H9 (cell line): Measurements from ENCODE around the gene OR1L6. TPM values are rescaled to one million over a fixed set of nuclear protein-coding genes. Genes with fewer than 3 reads are reported as not detected.

Experiments
- DNase-seq: peaks from one replicate; pipeline ENCODE4 v3.0.0-alpha.2; 2017
- H2AFZ ChIP-seq: one replicate; pipeline ENCODE4 v1.6.1; 2013; ENCODE audit warnings: mild to moderate bottlenecking, low read length, control low read depth, moderate library complexity
- H2AK5ac ChIP-seq: 2 replicates; pipeline ENCODE4 v1.6.1; 2013; ENCODE audit warnings: low read length, control low read depth, mixed read lengths; ENCODE audit not compliant: insufficient read length
- H2BK120ac ChIP-seq: one replicate; pipeline ENCODE4 v1.6.1; 2013; ENCODE audit warnings: low read depth, mild to moderate bottlenecking, low read length, control low read depth, inconsistent platforms; ENCODE audit not compliant: poor library complexity, severe bottlenecking
- H2BK12ac ChIP-seq: 2 replicates; pipeline ENCODE4 v1.6.1; 2013; ENCODE audit warnings: low read length, control low read depth, mixed read lengths, low read depth; ENCODE audit not compliant: insufficient read length
- H2BK15ac ChIP-seq: 2 replicates; pipeline ENCODE4 v1.6.1; 2013; ENCODE audit warnings: low read depth, low read length, control low read depth
- H2BK20ac ChIP-seq: one replicate; pipeline ENCODE4 v1.6.1; 2013; ENCODE audit warnings: low read depth, mild to moderate bottlenecking, low read length, control low read depth, inconsistent platforms; ENCODE audit not compliant: poor library complexity, severe bottlenecking
- H2BK5ac ChIP-seq: 2 replicates; pipeline ENCODE4 v1.6.1; 2013; ENCODE audit warnings: low read length, control low read depth, mixed read lengths; ENCODE audit not compliant: insufficient read length
- H3K14ac ChIP-seq: 2 replicates; pipeline ENCODE4 v1.6.1; 2013; ENCODE audit warnings: low read length, control low read depth; ENCODE audit not compliant: insufficient read depth
- H3K18ac ChIP-seq: 2 replicates; pipeline ENCODE4 v1.6.1; 2013; ENCODE audit warnings: low read depth, mild to moderate bottlenecking, mixed read lengths, low read length, control low read depth; ENCODE audit not compliant: insufficient read length
- H3K23ac ChIP-seq: 2 replicates; pipeline ENCODE4 v1.6.1; 2013; ENCODE audit warnings: low read length, control low read depth, mixed read lengths, low read depth; ENCODE audit not compliant: insufficient read length
- H3K23me2 ChIP-seq: 2 replicates; pipeline ENCODE4 v1.6.1; 2013; ENCODE audit warnings: low read depth, mild to moderate bottlenecking, mixed read lengths, low read length, control low read depth; ENCODE audit not compliant: insufficient read length, poor library complexity, severe bottlenecking
- H3K27ac ChIP-seq: 2 replicates; pipeline ENCODE4 v1.5.1; 2013; ENCODE audit warnings: low read length, control low read depth, mixed read lengths, low read depth; ENCODE audit not compliant: insufficient read length
- H3K27me3 ChIP-seq: 2 replicates; pipeline ENCODE4 v1.6.1; 2013; ENCODE audit warnings: low read length, control low read depth, inconsistent platforms; ENCODE audit not compliant: insufficient read depth
- H3K4ac ChIP-seq: 2 replicates; pipeline ENCODE4 v1.6.1; 2013; ENCODE audit warnings: low read depth, mild to moderate bottlenecking, control low read depth, inconsistent platforms, low read length, moderate library complexity
- H3K4me1 ChIP-seq: 2 replicates; pipeline ENCODE4 v1.6.1; 2013; ENCODE audit warnings: low read length, control low read depth, inconsistent platforms; ENCODE audit not compliant: insufficient read depth
- H3K4me2 ChIP-seq: 2 replicates; pipeline ENCODE4 v1.6.1; 2013; ENCODE audit warnings: low read length, control low read depth, mixed read lengths; ENCODE audit not compliant: insufficient read length, insufficient read depth
- H3K56ac ChIP-seq: 2 replicates; pipeline ENCODE4 v1.6.1; 2013; ENCODE audit warnings: low read depth, mild to moderate bottlenecking, mixed read lengths, low read length, control low read depth; ENCODE audit not compliant: insufficient read length
- H3K79me1 ChIP-seq: 2 replicates; pipeline ENCODE4 v1.6.1; 2013; ENCODE audit warnings: low read depth, mild to moderate bottlenecking, moderate library complexity, low read length, control low read depth, inconsistent platforms; ENCODE audit not compliant: insufficient read depth, poor library complexity, severe bottlenecking
- H3K79me2 ChIP-seq: 2 replicates; pipeline ENCODE4 v1.6.1; 2013; ENCODE audit warnings: low read length, control low read depth, inconsistent platforms; ENCODE audit not compliant: insufficient read depth
- H3K9ac ChIP-seq: 2 replicates; pipeline ENCODE4 v1.6.1; 2013; ENCODE audit warnings: low read length, control low read depth, mixed read lengths; ENCODE audit not compliant: insufficient read length; ENCODE audit errors: extremely low read depth
- H3K9me3 ChIP-seq: one replicate; pipeline ENCODE4 v1.6.1; 2013; ENCODE audit warnings: low read depth, low read length, inconsistent platforms; ENCODE audit not compliant: control insufficient read depth
- H3T11ph ChIP-seq: one replicate; pipeline ENCODE4 v1.6.1; 2013; ENCODE audit warnings: mild to moderate bottlenecking, low read length, control low read depth, inconsistent platforms
- H4K20me1 ChIP-seq: one replicate; pipeline ENCODE4 v1.6.1; 2013; ENCODE audit not compliant: control insufficient read depth, insufficient read length, insufficient read depth
- H4K5ac ChIP-seq: 2 replicates; pipeline ENCODE4 v1.6.1; 2013; ENCODE audit warnings: low read depth, mild to moderate bottlenecking, mixed read lengths, low read length, control low read depth; ENCODE audit not compliant: insufficient read length
- H4K8ac ChIP-seq: replicated peaks from 2 replicates; pipeline ENCODE4 v1.6.1; 2013; ENCODE audit warnings: low read length, control low read depth, mixed read lengths, low read depth; ENCODE audit not compliant: insufficient read length
- H4K91ac ChIP-seq: 2 replicates; pipeline ENCODE4 v1.6.1; 2013; ENCODE audit warnings: low read depth, mild to moderate bottlenecking, moderate library complexity, mixed read lengths, low read length, control low read depth; ENCODE audit not compliant: insufficient read length
- H3K27ac Mint-ChIP-seq, 3 experiments: 2 replicates in 2 of 3; 3 replicates in 1 of 3; pipeline ENCODE4 v1.8.0; 2020 to 2021; ENCODE audit warnings: mixed read lengths in 3 of 3, mild to moderate bottlenecking in 1 of 3, moderate library complexity in 1 of 3
- H3K27me3 Mint-ChIP-seq: 2 replicates; pipeline ENCODE4 v1.8.0; 2021; ENCODE audit warnings: low read depth, mild to moderate bottlenecking, moderate library complexity, mixed read lengths
- H3K36me3 Mint-ChIP-seq, 3 experiments: 2 replicates in 2 of 3; 3 replicates in 1 of 3; pipeline ENCODE4 v1.8.0; 2020 to 2021; ENCODE audit warnings: low read depth in 3 of 3, mixed read lengths in 3 of 3; ENCODE audit not compliant: insufficient read depth in 1 of 3
- H3K4me1 Mint-ChIP-seq, 2 experiments: 2 replicates each; pipeline ENCODE4 v1.8.0; 2020; ENCODE audit warnings: mixed read lengths in 2 of 2
- H3K4me3 Mint-ChIP-seq, 2 experiments: 2 replicates in 1 of 2; 3 replicates in 1 of 2; pipeline ENCODE4 v1.8.0; 2020 to 2021; ENCODE audit warnings: mild to moderate bottlenecking in 2 of 2, mixed read lengths in 2 of 2, moderate library complexity in 1 of 2
- H3K9me3 Mint-ChIP-seq, 2 experiments: 2 replicates in 1 of 2; 3 replicates in 1 of 2; pipeline ENCODE4 v1.8.0; 2020; ENCODE audit warnings: mild to moderate bottlenecking in 2 of 2, mixed read lengths in 2 of 2, moderate library complexity in 1 of 2
- CTCF ChIP-seq: fragments of 200-600 bp; sonication (generic); conservative IDR thresholded peaks from 3 replicates; pipeline ENCODE4 v1.8.0; 2021; ENCODE audit warnings: antibody characterized with exemption, mild to moderate bottlenecking
- WGBS: extraction: QIAGEN DNeasy Blood & Tissue Kit; methylation state at CpG from one replicate; pipeline ENCODE4 v1.1.7; 2013; ENCODE audit warnings: missing lambda C conversion rate, low lambda C conversion rate, mixed read lengths; ENCODE audit not compliant: insufficient read length; ENCODE audit errors: extremely low coverage; 5-methylcytosine and 5-hydroxymethylcytosine counted together
- total RNA-seq: library from RNA; stranded (reverse); gene quantifications from 2 replicates; pipeline ENCODE4 v1.2.1, GENCODE V29; 2021

Gene OR1L6
- total RNA-seq, 1 experiment from 2014 or later = not detected

DNA sequence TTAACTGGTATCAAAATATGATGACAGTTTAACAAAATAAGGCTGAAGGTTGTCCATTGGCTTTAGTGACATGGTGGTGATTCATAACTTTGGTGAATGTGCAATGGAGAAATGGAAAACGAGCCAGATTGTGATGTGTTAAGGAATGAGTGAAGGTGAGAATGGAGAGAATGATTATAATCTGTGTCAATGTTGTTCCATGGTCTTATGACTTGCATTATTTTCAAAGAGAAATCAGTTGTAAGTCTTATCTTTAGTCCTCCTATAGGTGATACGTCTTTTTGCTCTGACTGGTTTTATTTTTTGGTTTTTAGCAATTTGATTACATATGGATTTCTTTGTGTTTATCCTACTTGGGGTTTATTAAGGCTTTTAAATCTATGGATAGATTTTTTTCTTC lies 12.7 kb downstream of the OR1L6 start:
- Histone ChIP-seq H3K27ac (no peak overlapping the region), H2AFZ (no peak overlapping the region), H3K79me2 (no peaks in the 10 kb centered on the region), H4K91ac (no peak overlapping the region), H3K23me2 (no peaks in the 10 kb centered on the region), H3K9me3 (peaks cover 41% of the 10 kb centered on the region), H3K14ac (no peak overlapping the region), H3K56ac (no peak overlapping the region), H4K20me1 (no peaks in the 10 kb centered on the region), H3K4me1 (no peaks in the 10 kb centered on the region), H3K4me2 (no peak overlapping the region), H3K79me1 (no peaks in the 10 kb centered on the region), H3K9ac (no peak overlapping the region), H4K8ac (no peak overlapping the region), H2BK12ac (no peak overlapping the region), H2AK5ac (no peak overlapping the region), H2BK15ac (no peak overlapping the region), H2BK120ac (no peak overlapping the region), H3K27me3 (no peaks in the 10 kb centered on the region), H2BK20ac (no peak overlapping the region), H4K5ac (no peak overlapping the region), H3K4ac (no peak overlapping the region), H3K18ac (no peak overlapping the region), H2BK5ac (no peak overlapping the region), H3T11ph (no peak overlapping the region), H3K23ac (no peak overlapping the region)
- Mint-ChIP-seq H3K9me3 (peaks cover 79 to 88% of the 10 kb centered on the region in 2 experiments), H3K27ac (no peak overlapping the region), H3K4me3 (no peak overlapping the region), H3K27me3 (peaks cover 4% of the 10 kb centered on the region), H3K4me1 (no peaks in the 10 kb centered on the region), H3K36me3 (peaks cover 0 to 21% (median 5%) of the 10 kb centered on the region in 3 experiments; a peak in 4 of 7 replicates)
- no peak for TF ChIP-seq CTCF
- DNase-seq = no peak
- WGBS = 100% methylated on average over 1 of the region's 2 CpGs
